ENCODE measurements around the gene SLC47A2.
"Not testable (repeated sequence)": the region's sequence is repeated elsewhere in the genome, so short reads cannot be mapped to it uniquely, and the experiment has no call there.

SLC47A2 gene

DNA sequence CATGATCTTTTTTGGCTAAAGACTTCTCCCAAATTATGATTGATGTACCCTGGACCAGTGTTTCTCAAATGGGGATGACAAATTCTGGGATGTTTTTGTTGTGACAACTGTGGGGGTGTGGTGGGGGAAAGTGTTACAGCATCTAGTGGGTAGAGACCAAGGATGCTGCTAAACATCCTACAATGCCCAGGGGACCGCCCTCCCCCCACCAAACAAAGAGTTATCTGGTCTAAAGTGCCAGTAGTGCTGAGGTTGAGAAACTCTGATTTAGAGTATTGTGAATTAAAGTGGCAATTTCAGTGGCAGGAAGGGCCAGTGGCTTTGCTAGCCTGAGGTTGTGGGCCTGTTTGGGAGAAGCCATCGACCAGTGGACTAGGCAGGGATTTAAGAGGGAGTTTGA lies 33.3 kb downstream of the SLC47A2 start:
- no peak overlapping the region for H3K4me3 ChIP-seq (ENCODE audit: insufficient read depth, low read depth, low read length, poor library complexity, severe bottlenecking)
- no peaks in the 10 kb centered on the region for H3K27me3 ChIP-seq (replicated peaks; ENCODE audit: control insufficient read depth, insufficient read depth, low read length, poor library complexity, severe bottlenecking)

DNA sequence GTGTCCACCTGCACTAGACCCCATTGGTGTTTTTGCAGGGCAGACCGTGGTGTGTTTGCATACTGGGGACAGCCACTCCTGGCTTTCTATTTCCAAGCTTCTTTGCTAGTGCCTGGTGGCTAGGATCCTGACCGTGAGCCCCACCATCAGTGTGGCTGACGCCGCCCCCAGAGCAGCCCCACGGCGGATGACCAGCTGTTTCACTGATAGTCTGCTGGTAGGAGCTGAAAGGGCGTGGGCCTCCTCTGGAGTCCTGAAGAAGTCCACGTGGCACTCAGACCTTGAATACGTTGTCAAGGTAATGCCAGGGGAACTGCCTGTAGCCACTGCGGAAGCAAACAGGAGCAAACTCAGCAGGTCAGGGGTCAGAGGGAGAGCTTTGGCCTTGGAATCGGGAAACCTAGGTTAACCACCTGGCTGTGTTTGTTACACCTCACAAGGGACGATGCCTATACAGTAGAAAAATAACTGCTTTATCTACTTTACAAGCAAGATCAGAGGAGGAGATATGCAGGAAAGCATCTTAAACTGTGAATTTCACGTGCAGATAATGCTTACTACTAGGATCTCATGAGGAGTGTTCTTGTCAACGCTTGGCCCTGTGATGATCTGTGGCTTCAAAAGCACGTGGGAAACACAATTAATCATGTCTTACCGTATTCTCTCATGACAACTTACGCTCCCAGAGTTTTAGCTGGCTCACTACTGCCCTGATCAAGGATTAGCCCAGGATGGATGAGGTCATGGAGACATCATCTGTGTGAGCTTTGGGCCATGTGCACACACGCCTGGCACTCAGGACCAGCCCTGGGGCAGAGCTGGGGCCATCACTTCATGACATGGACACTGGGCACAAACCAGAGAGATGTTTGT lies 37.6 kb downstream of the SLC47A2 start:
- no peaks in the 10 kb centered on the region for H3K27me3 ChIP-seq (replicated peaks; ENCODE audit: control insufficient read depth, insufficient read depth, low read length, poor library complexity, severe bottlenecking)
- no peaks in the 10 kb centered on the region for H3K4me1 ChIP-seq (ENCODE audit: control insufficient read depth, insufficient read depth, low read length, poor library complexity, severe bottlenecking)
- no peak for DNase-seq
- no peaks in the 10 kb centered on the region for H3K9me3 ChIP-seq (ENCODE audit: control insufficient read depth, low read length)
- H3K36me3 ChIP-seq (ENCODE audit: control insufficient read depth, insufficient read depth, low read length), result peaks cover 3% of the 10 kb centered on the region
- no peak overlapping the region for H3K27ac ChIP-seq (ENCODE audit: insufficient read depth, low read length, poor library complexity, severe bottlenecking)
- no peak overlapping the region for H3K4me3 ChIP-seq (ENCODE audit: insufficient read depth, low read depth, low read length, poor library complexity, severe bottlenecking)

More for the DNA sequence above, 33.3 kb downstream of the SLC47A2 start:
- Histone ChIP-seq H3K27ac (ENCODE audit: insufficient read depth, low read length, poor library complexity, severe bottlenecking) (no peak overlapping the region), H3K4me1 (ENCODE audit: control insufficient read depth, insufficient read depth, low read length, poor library complexity, severe bottlenecking) (no peaks in the 10 kb centered on the region), H3K36me3 (ENCODE audit: control insufficient read depth, insufficient read depth, low read length) (no peaks in the 10 kb centered on the region), H3K9me3 (ENCODE audit: control insufficient read depth, low read length) (no peaks in the 10 kb centered on the region)
- no peak for DNase-seq

DNA sequence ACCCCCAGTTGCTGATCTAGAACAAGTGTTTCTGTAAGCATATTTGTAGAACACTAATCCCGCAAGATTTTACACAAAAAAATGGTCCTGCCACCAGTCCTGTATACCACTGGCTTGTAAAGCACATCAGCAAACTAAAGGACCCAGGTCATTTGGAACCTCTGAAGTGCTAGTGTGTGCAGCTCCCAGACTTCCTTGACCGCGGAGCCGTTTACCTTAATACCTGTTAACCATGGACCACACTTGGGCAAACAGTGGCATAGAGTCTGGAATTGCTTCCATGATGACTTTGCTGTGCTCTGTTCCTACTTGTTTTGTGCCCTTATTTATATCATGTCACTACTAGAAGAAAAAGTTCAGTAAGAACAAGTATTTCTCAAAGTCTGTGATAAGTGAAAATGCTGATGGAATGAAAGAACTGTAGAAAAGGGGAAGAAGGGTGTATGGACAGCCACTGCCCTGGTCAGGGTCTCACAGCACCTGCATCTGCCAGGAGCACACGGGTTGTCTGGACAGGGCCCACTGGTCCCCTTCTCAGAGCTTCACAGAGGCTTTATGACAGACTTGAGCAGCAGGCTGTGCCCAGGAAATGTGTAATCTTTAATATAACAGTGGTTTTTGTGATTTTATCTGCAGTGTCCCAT lies 38.5 kb downstream of the SLC47A2 start:
- Histone ChIP-seq H3K4me3 (ENCODE audit: insufficient read depth, low read depth, low read length, poor library complexity, severe bottlenecking) (no peak overlapping the region), H3K27ac (ENCODE audit: insufficient read depth, low read length, poor library complexity, severe bottlenecking) (no peak overlapping the region), H3K36me3 (ENCODE audit: control insufficient read depth, insufficient read depth, low read length) (peaks cover 3% of the 10 kb centered on the region), H3K4me1 (ENCODE audit: control insufficient read depth, insufficient read depth, low read length, poor library complexity, severe bottlenecking) (no peaks in the 10 kb centered on the region), H3K27me3 (replicated peaks; ENCODE audit: control insufficient read depth, insufficient read depth, low read length, poor library complexity, severe bottlenecking) (no peaks in the 10 kb centered on the region), H3K9me3 (ENCODE audit: control insufficient read depth, low read length) (no peaks in the 10 kb centered on the region)
- no peak for DNase-seq

DNA sequence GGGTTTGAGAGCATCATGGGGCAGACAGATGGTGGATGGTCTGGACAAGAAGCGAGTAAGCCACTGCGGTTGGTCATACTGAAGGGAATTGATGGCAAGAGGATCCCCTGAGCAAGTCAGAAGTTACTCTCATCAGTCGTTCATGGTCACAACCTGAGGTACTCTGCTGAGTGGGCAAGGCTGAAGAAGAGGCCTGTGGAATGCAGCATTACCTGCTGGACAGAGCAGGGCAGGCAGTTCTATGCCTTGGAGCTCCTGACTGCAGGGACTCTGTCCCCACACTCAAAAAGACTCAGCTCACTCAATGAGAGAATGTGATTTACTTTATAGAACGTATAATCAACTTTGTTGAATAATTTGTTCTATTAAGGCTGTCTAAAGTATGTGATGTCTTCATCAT lies 39.5 kb downstream of the SLC47A2 start:
- no peaks in the 10 kb centered on the region for H3K27me3 ChIP-seq (replicated peaks; ENCODE audit: control insufficient read depth, insufficient read depth, low read length, poor library complexity, severe bottlenecking)
- no peaks in the 10 kb centered on the region for H3K4me1 ChIP-seq (ENCODE audit: control insufficient read depth, insufficient read depth, low read length, poor library complexity, severe bottlenecking)
- peaks cover 3% of the 10 kb centered on the region for H3K36me3 ChIP-seq (ENCODE audit: control insufficient read depth, insufficient read depth, low read length)
- DNase-seq, result no peak
- H3K4me3 ChIP-seq (ENCODE audit: insufficient read depth, low read depth, low read length, poor library complexity, severe bottlenecking), result no peak overlapping the region
- no peaks in the 10 kb centered on the region for H3K9me3 ChIP-seq (ENCODE audit: control insufficient read depth, low read length)
- H3K27ac ChIP-seq (ENCODE audit: insufficient read depth, low read length, poor library complexity, severe bottlenecking), result no peak overlapping the region

DNA sequence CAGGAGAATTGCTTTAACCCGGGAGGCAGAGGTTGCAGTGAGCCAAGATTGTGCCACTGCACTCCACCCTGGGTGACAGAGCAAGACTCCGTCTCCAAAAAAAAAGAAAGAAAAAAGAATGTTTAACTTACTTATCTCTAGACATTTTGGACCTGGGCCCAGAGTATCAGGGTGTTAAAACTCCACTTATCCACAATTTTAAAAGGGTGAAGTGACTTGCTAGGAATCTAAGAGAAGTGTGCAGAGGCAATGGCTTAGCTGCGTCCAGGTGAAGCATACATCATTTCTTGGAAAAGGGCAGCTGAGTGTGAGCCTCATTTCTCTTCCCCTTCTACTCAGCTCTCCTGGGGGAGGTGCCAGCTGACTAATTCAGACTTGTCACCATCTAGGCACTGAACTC lies 42.8 kb downstream of the SLC47A2 start:
- H3K4me3 ChIP-seq (ENCODE audit: insufficient read depth, low read depth, low read length, poor library complexity, severe bottlenecking), result no peak overlapping the region
- peaks cover 3% of the 10 kb centered on the region for H3K36me3 ChIP-seq (ENCODE audit: control insufficient read depth, insufficient read depth, low read length)
- H3K27ac ChIP-seq (ENCODE audit: insufficient read depth, low read length, poor library complexity, severe bottlenecking), result no peak overlapping the region
- H3K9me3 ChIP-seq (ENCODE audit: control insufficient read depth, low read length), result no peaks in the 10 kb centered on the region
- no peaks in the 10 kb centered on the region for H3K4me1 ChIP-seq (ENCODE audit: control insufficient read depth, insufficient read depth, low read length, poor library complexity, severe bottlenecking)
- no peaks in the 10 kb centered on the region for H3K27me3 ChIP-seq (replicated peaks; ENCODE audit: control insufficient read depth, insufficient read depth, low read length, poor library complexity, severe bottlenecking)
- DNase-seq, result no peak

DNA sequence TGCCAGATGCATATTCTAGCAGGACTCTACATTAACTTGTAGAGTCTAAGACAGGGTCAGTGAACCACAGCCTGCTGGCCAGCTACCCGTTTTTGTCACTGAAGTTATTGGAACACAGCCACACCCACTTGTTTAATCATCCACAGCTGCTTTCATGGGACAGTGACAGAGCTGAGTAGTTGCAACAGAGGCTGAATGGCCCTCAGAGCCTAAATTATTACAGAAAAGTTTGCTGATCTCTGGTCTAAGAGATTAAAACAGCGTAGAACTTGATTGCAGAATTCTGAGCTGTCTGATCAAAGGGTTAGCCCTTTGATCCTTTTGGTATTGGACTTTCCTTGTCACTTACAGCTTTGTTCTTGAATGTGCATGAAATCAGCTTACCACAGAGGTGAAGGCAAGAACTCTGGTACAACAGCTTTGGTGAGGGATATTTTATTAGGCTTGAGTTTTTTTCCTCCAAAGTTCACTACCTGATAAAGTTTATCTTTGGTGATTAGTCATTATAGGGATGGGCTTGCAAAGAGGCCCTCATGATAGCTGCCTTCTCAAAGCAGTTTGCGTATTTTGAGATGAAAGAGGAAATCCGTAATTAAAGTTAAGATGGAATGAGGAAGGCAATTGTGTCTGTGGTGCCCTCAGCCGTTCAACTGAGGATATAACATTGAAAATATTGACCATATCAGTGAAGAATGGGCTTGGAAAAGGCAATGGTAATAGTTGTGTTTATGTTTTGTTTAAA lies 44.2 kb downstream of the SLC47A2 start:
- Histone ChIP-seq H3K27ac (ENCODE audit: insufficient read depth, low read length, poor library complexity, severe bottlenecking) (no peak overlapping the region), H3K27me3 (replicated peaks; ENCODE audit: control insufficient read depth, insufficient read depth, low read length, poor library complexity, severe bottlenecking) (no peaks in the 10 kb centered on the region), H3K36me3 (ENCODE audit: control insufficient read depth, insufficient read depth, low read length) (peaks cover 3% of the 10 kb centered on the region), H3K4me3 (ENCODE audit: insufficient read depth, low read depth, low read length, poor library complexity, severe bottlenecking) (no peak overlapping the region), H3K4me1 (ENCODE audit: control insufficient read depth, insufficient read depth, low read length, poor library complexity, severe bottlenecking) (no peaks in the 10 kb centered on the region), H3K9me3 (ENCODE audit: control insufficient read depth, low read length) (no peaks in the 10 kb centered on the region)
- no peak for DNase-seq

DNA sequence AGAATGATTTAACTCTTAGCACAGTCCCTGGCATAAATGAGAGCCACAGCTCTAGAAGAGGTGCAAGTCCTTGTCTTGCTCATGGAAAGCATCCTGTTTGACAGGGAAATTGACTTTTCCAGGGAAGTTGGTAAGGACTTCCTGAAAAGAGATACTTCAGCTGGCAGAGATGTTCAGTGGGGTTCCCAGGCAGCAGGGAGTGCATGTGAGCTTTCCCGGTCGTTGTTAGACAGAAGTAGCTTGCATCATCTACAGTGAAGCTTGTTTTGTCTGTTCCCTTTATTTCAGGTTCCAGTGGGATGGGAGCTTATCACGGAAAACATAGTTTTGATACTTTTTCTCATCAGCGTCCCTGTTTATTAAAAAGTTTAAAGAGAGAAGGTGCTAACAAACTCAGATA lies 45.0 kb downstream of the SLC47A2 start:
- no peaks in the 10 kb centered on the region for H3K27me3 ChIP-seq (replicated peaks; ENCODE audit: control insufficient read depth, insufficient read depth, low read length, poor library complexity, severe bottlenecking)
- H3K4me3 ChIP-seq (ENCODE audit: insufficient read depth, low read depth, low read length, poor library complexity, severe bottlenecking), result no peak overlapping the region
- H3K36me3 ChIP-seq (ENCODE audit: control insufficient read depth, insufficient read depth, low read length), result peaks cover 3% of the 10 kb centered on the region
- H3K4me1 ChIP-seq (ENCODE audit: control insufficient read depth, insufficient read depth, low read length, poor library complexity, severe bottlenecking), result no peaks in the 10 kb centered on the region
- no peak for DNase-seq
- no peak overlapping the region for H3K27ac ChIP-seq (ENCODE audit: insufficient read depth, low read length, poor library complexity, severe bottlenecking)
- H3K9me3 ChIP-seq (ENCODE audit: control insufficient read depth, low read length), result no peaks in the 10 kb centered on the region

DNA sequence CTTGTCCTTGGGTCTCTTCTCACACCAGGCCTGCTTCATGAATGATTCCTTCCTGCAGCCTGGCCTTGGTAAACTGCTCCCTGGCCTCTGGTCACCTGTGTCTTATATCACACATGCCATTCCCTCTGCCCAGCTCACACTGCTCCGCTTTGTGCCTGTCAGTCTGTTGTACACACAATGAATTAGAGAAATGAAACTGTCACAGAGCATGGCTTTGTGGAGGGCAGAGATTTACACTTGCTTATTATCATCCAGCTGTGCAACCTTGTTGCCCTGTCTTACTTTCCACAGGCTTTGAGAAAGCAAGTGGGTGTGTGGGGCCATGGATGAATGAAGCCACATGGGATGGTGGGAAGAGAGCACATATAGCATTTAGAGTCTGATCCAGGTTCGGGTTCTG lies 45.5 kb downstream of the SLC47A2 start:
- Histone ChIP-seq H3K4me3 (ENCODE audit: insufficient read depth, low read depth, low read length, poor library complexity, severe bottlenecking) (no peak overlapping the region), H3K4me1 (ENCODE audit: control insufficient read depth, insufficient read depth, low read length, poor library complexity, severe bottlenecking) (no peaks in the 10 kb centered on the region), H3K27ac (ENCODE audit: insufficient read depth, low read length, poor library complexity, severe bottlenecking) (no peak overlapping the region), H3K36me3 (ENCODE audit: control insufficient read depth, insufficient read depth, low read length) (peaks cover 3% of the 10 kb centered on the region), H3K27me3 (replicated peaks; ENCODE audit: control insufficient read depth, insufficient read depth, low read length, poor library complexity, severe bottlenecking) (no peaks in the 10 kb centered on the region), H3K9me3 (ENCODE audit: control insufficient read depth, low read length) (no peaks in the 10 kb centered on the region)
- DNase-seq, result no peak

DNA sequence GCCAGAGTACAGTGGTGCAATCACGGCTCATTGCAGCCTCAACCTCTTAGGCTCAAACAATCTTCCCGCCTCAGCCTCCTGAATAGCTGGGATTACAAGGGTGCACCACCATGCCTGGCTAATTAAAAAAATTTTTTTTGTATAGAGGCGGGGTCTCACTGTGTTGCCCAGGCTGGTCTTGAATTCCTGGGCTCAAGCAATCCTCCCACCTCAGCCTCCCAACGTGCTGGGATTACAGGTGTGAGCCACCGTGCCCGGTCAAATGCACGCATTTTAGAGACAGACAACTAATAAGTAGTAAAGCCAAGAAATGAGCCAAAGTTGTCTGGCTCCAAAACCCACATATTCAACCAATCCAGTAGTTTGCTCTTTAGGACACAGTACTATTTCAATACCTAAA lies 46.7 kb downstream of the SLC47A2 start:
- H3K27me3 ChIP-seq (replicated peaks; ENCODE audit: control insufficient read depth, insufficient read depth, low read length, poor library complexity, severe bottlenecking); H3K27ac ChIP-seq (ENCODE audit: insufficient read depth, low read length, poor library complexity, severe bottlenecking): not testable (repeated sequence)

DNA sequence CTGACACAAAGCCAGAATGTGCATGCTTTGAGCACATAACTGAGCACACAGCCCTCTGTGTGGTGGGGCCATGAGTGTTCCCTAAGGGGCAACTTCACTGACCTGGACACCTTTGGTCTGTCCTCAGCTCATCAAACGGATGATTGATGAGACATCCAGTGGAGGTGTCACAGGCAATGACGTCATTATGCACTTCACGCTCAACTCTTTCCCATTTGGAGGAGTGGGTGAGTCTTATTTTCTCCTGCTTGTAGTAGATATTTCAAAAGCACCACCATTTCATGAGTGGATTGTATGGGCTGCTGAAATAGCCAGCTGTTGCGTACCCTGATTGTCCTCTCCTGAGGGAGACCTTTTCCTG lies 51.6 kb downstream of the SLC47A2 start:
- H3K4me1 ChIP-seq (ENCODE audit: control insufficient read depth, insufficient read depth, low read length, poor library complexity, severe bottlenecking), result no peaks in the 10 kb centered on the region
- no peaks in the 10 kb centered on the region for H3K9me3 ChIP-seq (ENCODE audit: control insufficient read depth, low read length)
- H3K4me3 ChIP-seq (ENCODE audit: insufficient read depth, low read depth, low read length, poor library complexity, severe bottlenecking), result no peak overlapping the region
- peaks cover 6% of the 10 kb centered on the region for H3K36me3 ChIP-seq (ENCODE audit: control insufficient read depth, insufficient read depth, low read length)
- H3K27me3 ChIP-seq (replicated peaks; ENCODE audit: control insufficient read depth, insufficient read depth, low read length, poor library complexity, severe bottlenecking), result no peaks in the 10 kb centered on the region
- no peak for DNase-seq
- no peak overlapping the region for H3K27ac ChIP-seq (ENCODE audit: insufficient read depth, low read length, poor library complexity, severe bottlenecking)

More for the DNA sequence above, 46.7 kb downstream of the SLC47A2 start:
- DNase-seq; H3K4me3 ChIP-seq (ENCODE audit: insufficient read depth, low read depth, low read length, poor library complexity, severe bottlenecking); H3K4me1 ChIP-seq (ENCODE audit: control insufficient read depth, insufficient read depth, low read length, poor library complexity, severe bottlenecking); H3K36me3 ChIP-seq (ENCODE audit: control insufficient read depth, insufficient read depth, low read length); H3K9me3 ChIP-seq (ENCODE audit: control insufficient read depth, low read length): not testable (repeated sequence)
